ENCODE results near the gene MYO1E.
"Not testable (repeated sequence)": the region's sequence is repeated elsewhere in the genome, so short reads cannot be mapped to it uniquely, and the experiment has no call there.

GRCh38 chr15:59401051-59401823 is 28.6 kb upstream of the MYO1E start:
- not testable (repeated sequence) for TF ChIP-seq POLR2A, CTCF (IDR thresholded peaks at IDR 0.05)
